ENCODE measurements around the gene SPATA21.

Gene SPATA21

DNA sequence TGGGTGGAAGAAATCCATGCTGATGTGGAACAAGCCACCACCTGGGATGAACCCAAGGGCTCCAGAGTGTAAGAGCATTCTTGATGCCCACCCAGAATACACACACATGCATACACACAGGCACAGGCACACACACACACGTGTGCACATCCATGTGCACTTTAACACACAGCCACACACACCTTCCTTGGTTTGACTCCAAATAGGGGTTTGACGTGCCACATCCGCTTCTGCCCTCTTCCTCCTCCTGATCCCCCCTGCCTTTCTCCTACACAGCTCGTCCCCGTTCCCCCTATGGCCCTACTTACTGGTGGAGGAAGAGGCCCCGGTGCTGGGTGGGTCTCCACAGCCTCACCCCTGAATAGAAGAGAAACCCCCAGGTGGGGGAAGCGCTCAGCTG lies 16.0 kb downstream of the SPATA21 start:
- DNase-seq (ENCODE audit: extremely low read depth, low read depth): no peak
- TF ChIP-seq, protein P1, sequence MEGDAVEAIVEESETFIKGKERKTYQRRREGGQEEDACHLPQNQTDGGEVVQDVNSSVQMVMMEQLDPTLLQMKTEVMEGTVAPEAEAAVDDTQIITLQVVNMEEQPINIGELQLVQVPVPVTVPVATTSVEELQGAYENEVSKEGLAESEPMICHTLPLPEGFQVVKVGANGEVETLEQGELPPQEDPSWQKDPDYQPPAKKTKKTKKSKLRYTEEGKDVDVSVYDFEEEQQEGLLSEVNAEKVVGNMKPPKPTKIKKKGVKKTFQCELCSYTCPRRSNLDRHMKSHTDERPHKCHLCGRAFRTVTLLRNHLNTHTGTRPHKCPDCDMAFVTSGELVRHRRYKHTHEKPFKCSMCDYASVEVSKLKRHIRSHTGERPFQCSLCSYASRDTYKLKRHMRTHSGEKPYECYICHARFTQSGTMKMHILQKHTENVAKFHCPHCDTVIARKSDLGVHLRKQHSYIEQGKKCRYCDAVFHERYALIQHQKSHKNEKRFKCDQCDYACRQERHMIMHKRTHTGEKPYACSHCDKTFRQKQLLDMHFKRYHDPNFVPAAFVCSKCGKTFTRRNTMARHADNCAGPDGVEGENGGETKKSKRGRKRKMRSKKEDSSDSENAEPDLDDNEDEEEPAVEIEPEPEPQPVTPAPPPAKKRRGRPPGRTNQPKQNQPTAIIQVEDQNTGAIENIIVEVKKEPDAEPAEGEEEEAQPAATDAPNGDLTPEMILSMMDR (IDR thresholded peaks at IDR 0.05; ENCODE audit: low read depth, low read length): no peak

DNA sequence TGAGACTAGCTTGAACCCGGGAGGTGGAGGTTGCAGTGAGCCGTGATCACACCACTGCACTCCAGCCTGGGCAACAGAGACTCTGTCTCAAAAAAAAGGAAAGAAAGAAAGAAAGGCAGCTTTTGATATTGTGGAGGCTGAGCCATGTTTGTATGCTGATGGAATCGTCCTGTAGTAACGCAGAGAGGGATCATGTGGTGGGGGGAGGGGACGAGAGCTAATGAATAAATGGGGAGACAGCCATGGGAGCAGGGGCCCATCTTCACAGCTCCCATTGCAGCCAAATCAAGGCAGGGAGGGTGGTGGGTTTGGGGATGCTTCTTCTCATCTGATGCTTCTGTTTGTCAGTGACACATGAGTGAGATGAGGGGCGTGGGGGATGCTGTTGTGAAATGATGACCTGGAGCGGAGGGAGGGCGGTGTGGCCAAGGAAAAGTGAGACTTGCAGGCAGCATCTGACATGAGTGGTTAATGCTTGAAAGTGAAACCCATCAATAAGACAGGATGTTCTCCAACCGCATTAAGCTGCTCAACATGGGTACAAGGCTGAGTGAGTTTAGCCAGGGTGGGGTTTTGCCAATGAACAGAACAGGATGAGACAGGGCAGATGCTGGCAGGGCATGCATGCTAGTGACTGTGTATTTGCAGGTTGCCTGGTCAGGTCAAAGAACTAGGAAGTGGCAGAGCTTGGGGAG lies 16.7 kb downstream of the SPATA21 start:
- no peak for DNase-seq (ENCODE audit: extremely low read depth, low read depth)

DNA sequence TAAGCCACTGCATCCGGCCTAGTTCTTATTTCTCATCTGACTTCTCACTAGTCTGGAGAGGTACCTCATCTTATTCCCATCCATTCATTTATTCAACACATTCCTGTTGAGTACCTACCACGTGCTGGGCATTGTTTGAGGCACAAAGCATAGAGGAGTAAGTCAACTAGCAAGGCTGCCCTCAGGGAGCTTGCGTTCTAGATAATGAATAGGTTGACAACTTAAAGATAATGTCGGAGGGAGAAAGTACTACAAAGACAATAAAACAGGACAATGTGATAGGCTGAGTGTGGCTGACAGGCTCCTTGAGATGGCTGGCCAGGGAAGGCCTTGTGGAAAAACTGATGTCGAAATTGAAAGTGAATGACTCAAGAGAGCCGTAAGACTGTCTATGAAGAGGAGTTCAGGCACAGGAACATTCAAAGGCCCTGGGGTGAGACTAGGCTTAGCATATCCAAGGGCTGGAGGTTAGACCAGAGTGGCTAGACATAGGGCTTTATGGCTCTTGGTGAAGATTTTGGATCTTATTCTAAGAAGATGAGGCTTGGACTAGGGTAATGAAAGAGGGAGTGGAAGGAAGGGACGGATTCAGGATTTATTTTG lies 18.3 kb downstream of the SPATA21 start:
- TF ChIP-seq, protein P1 (IDR thresholded peaks at IDR 0.05; ENCODE audit: low read depth, low read length): no peak
- no peak for DNase-seq (ENCODE audit: extremely low read depth, low read depth)

More for the DNA sequence above, 16.7 kb downstream of the SPATA21 start:
- TF ChIP-seq, protein P1 (IDR thresholded peaks at IDR 0.05; ENCODE audit: low read depth, low read length): no peak

DNA sequence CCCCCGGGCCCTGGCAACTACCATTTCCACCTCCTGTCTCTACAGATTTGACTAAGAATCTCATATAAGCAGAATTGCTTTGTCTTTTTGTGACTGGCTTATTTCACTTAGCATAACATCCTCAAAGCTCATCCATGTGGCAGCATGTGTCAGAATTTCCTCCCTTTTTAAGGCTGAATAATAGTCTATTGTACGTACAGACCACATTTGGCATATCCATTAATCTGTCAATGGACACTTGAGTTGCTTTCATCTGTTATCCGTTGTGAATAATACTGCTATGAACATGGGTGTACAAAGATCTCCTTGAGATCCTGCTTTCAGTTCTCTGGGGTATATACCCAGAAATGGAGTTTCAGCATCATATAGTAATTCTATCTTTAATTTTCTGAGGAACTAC lies 24.0 kb downstream of the SPATA21 start:
- no peak for DNase-seq (ENCODE audit: extremely low read depth, low read depth)
- TF ChIP-seq, protein P1 (IDR thresholded peaks at IDR 0.05; ENCODE audit: low read depth, low read length): no peak

DNA sequence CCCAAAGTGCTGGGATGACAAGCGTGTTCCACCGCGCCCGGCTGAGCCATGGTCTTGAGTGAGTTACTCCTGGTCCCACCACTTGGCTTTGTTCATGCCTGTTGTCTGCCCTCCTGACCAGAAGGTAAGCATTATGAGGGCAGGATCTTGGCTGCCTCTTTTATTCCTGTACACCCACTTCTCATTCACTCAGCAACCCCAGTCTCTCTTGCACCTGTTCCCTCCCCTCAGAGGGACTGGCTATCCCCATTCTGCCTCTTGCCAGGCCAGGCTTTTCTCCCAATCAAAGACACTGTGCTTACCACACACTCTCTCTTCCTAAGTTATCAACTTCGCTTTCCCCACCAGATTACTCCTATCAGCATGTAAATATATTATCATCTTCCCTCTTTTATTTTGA lies 26.4 kb downstream of the SPATA21 start:
- DNase-seq (ENCODE audit: extremely low read depth, low read depth): no peak
- TF ChIP-seq, protein P1 (IDR thresholded peaks at IDR 0.05; ENCODE audit: low read depth, low read length): no peak

DNA sequence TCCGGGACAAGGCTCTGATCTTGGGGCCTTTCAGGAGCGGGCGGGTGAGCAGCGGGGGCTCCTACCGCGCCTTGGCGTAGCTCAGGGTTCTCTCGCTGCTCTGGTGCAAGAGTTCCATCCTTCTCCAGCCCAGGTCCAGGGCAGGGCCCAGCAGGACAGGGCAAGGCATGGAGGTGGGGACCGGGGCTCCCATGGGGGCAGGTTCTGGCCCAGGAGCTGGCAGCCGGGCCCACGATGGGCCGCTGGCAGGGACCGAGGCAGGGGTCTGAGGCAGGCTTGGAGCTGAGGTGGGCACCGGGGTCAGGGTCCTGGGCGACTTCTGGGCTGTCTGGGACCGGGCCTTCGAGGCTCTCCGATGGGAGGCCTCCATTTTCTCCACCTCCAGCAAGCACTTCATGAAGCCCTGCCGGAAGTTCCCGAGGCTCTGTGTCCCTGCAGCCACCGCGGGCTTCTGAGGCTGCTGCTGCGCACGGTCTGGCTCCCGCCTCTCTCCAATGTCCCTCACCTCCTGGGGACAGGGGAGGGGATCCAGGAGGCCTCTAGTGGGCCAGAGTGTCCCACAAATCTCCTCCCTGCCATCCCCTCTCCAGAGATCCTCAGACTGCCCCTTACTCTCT lies 27.6 kb downstream of the SPATA21 start:
- TF ChIP-seq, protein P1 (IDR thresholded peaks at IDR 0.05; ENCODE audit: low read depth, low read length): no peak
- DNase-seq (ENCODE audit: extremely low read depth, low read depth): no peak

DNA sequence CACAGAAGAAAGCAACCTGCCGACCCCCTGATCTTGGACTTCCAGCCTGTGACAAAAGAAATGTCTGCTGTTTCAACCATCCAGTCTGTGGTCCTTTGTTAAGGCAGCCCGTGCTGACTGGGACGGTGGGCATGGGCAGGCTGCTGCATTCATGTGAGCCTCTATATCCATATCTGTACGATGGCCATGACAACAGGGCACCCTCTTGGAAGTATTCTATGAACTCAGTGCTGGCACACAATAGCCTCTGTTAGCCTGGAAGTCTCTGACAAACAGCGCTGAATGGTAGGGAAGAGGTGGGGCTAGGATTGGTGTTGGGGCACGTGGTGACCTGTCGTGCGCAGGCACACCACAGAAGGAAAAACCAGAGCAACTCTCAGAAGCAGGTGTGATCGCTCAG lies 30.4 kb downstream of the SPATA21 start:
- TF ChIP-seq, protein P1 (IDR thresholded peaks at IDR 0.05; ENCODE audit: low read depth, low read length): no peak
- no peak for DNase-seq (ENCODE audit: extremely low read depth, low read depth)

Data from AG09319 (cell line).